ENCODE measurements around the gene SH3PXD2A. TPM values are rescaled to one million over a fixed set of nuclear protein-coding genes. Genes with fewer than 3 reads are reported as not detected.
"Not testable (repeated sequence)": the region's sequence is repeated elsewhere in the genome, so short reads cannot be mapped to it uniquely, and the experiment has no call there.

SH3PXD2A gene
- total and polyA plus RNA-seq, 5 donors from 2014 or later, result 0.24 to 15.4 (median 0.47) TPM

- peaks cover 11% of the 10 kb centered on the region for H3K27me3 Mint-ChIP-seq
- peaks cover 2 to 10% (median 4%) of the 10 kb centered on the region in 4 donors for H3K4me1 Mint-ChIP-seq
- H3K36me3 Mint-ChIP-seq, result no peaks in the 10 kb centered on the region
- no peak overlapping the region for H3K4me3 Mint-ChIP-seq
- DNase-seq, result no peak
- Histone ChIP-seq H3K27me3 (ENCODE audit: control insufficient read depth, insufficient read depth, low read length) (no peaks in the 10 kb centered on the region), H3K9me3 (ENCODE audit: control insufficient read depth in 2 of 2, low read length in 2 of 2) (no peaks in the 10 kb centered on the region), H3K27ac (ENCODE audit: insufficient read depth, low read length, poor library complexity, severe bottlenecking) (no peak overlapping the region), H3K4me3 (ENCODE audit: low read depth, low read length) (no peak overlapping the region), H3K4me1 (ENCODE audit: control insufficient read depth, insufficient read depth, low read length, poor library complexity, severe bottlenecking) (no peaks in the 10 kb centered on the region), H3K36me3 (ENCODE audit: control insufficient read depth, insufficient read depth, low read length) (no peaks in the 10 kb centered on the region)
- no peaks in the 10 kb centered on the region for H3K9me3 Mint-ChIP-seq
- ATAC-seq (ENCODE audit: low read depth in 2 of 2), result no peak
- H3K27ac Mint-ChIP-seq, result no peak overlapping the region
These were observed 41.3 kb downstream of the SH3PXD2A start for GRCh38 chr10:103814105-103814504.

DNA sequence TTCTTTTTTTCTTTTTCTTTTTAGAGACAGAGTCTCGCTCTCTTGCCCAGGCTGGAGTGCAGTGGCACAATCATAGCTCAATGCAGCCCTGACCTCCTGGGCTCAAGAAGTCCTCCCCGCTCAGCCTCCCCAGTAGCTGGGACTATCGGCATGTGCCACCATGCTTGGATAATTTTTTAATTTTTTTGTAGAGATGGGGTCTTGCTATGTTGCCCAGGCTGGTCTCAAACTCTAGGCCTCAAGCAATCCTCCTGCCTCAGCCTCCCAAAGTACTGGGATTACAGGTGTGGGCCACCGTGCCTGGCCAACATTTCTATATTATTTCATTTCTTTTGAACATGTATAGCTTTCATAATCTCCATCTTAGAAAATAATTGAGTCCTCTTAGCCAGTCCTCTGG, 42.1 kb downstream of the SH3PXD2A start:
- H3K4me1 ChIP-seq (ENCODE audit: control insufficient read depth, insufficient read depth, low read length, poor library complexity, severe bottlenecking); H3K27ac ChIP-seq (ENCODE audit: insufficient read depth, low read length, poor library complexity, severe bottlenecking); H3K27ac Mint-ChIP-seq; H3K4me3 Mint-ChIP-seq; ATAC-seq (ENCODE audit: low read depth in 2 of 2); H3K27me3 ChIP-seq (ENCODE audit: control insufficient read depth, insufficient read depth, low read length); H3K4me1 Mint-ChIP-seq; H3K36me3 ChIP-seq (ENCODE audit: control insufficient read depth, insufficient read depth, low read length); H3K9me3 ChIP-seq (ENCODE audit: control insufficient read depth in 2 of 2, low read length in 2 of 2); H3K4me3 ChIP-seq (ENCODE audit: low read depth, low read length); H3K9me3 Mint-ChIP-seq; H3K36me3 Mint-ChIP-seq; DNase-seq; H3K27me3 Mint-ChIP-seq: not testable (repeated sequence)

GRCh38 chr10:103812432-103812831, 42.9 kb downstream of the SH3PXD2A start:
- H3K4me3 Mint-ChIP-seq, result no peak overlapping the region
- H3K27ac Mint-ChIP-seq, result peak overlapping the region in 1 of 3 donors; percentile 53
- peaks cover 2 to 10% (median 4%) of the 10 kb centered on the region in 4 donors for H3K4me1 Mint-ChIP-seq
- H3K27me3 Mint-ChIP-seq, result peaks cover 4% of the 10 kb centered on the region
- Histone ChIP-seq H3K4me3 (ENCODE audit: low read depth, low read length) (no peak overlapping the region), H3K4me1 (ENCODE audit: control insufficient read depth, insufficient read depth, low read length, poor library complexity, severe bottlenecking) (no peaks in the 10 kb centered on the region), H3K9me3 (ENCODE audit: control insufficient read depth in 2 of 2, low read length in 2 of 2) (no peaks in the 10 kb centered on the region), H3K36me3 (ENCODE audit: control insufficient read depth, insufficient read depth, low read length) (no peaks in the 10 kb centered on the region), H3K27me3 (ENCODE audit: control insufficient read depth, insufficient read depth, low read length) (no peaks in the 10 kb centered on the region), H3K27ac (ENCODE audit: insufficient read depth, low read length, poor library complexity, severe bottlenecking) (no peak overlapping the region)
- H3K36me3 Mint-ChIP-seq, result no peaks in the 10 kb centered on the region
- no peaks in the 10 kb centered on the region for H3K9me3 Mint-ChIP-seq
- no peak for ATAC-seq (ENCODE audit: low read depth in 2 of 2)
- no peak for DNase-seq

DNA sequence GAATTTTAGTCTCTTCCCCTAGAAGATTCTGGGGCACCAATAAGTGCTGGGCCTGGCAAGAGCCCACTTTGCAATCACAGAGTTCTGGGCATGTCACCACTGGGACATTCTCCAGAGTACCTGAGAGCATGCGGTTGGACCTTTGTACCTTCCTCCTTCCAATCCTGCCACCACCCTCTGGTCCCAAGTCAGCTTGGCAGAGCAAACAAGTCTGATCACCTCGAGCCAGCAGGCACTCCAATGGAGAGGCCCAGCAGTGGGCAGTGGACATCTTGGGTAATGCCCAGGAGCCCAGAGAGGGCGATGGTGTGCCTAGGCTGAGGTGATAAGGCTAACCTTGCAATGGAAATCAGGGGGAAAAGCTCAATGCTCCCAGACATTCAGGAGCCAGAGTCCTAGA, 43.4 kb downstream of the SH3PXD2A start:
- H3K36me3 Mint-ChIP-seq, result no peaks in the 10 kb centered on the region
- no peak overlapping the region for H3K4me3 Mint-ChIP-seq
- Histone ChIP-seq H3K4me3 (ENCODE audit: low read depth, low read length) (no peak overlapping the region), H3K4me1 (ENCODE audit: control insufficient read depth, insufficient read depth, low read length, poor library complexity, severe bottlenecking) (no peaks in the 10 kb centered on the region), H3K27me3 (ENCODE audit: control insufficient read depth, insufficient read depth, low read length) (no peaks in the 10 kb centered on the region), H3K9me3 (ENCODE audit: control insufficient read depth in 2 of 2, low read length in 2 of 2) (no peaks in the 10 kb centered on the region), H3K36me3 (ENCODE audit: control insufficient read depth, insufficient read depth, low read length) (no peaks in the 10 kb centered on the region), H3K27ac (ENCODE audit: insufficient read depth, low read length, poor library complexity, severe bottlenecking) (no peak overlapping the region)
- DNase-seq (no peak), ATAC-seq (ENCODE audit: low read depth in 2 of 2) (no peak)
- peaks cover 2 to 10% (median 4%) of the 10 kb centered on the region in 4 donors for H3K4me1 Mint-ChIP-seq
- H3K27me3 Mint-ChIP-seq, result peaks cover 4% of the 10 kb centered on the region
- no peaks in the 10 kb centered on the region for H3K9me3 Mint-ChIP-seq
- H3K27ac Mint-ChIP-seq, result no peak overlapping the region

GRCh38 chr10:103811463-103811862, 43.9 kb downstream of the SH3PXD2A start:
- ATAC-seq (ENCODE audit: low read depth in 2 of 2), result no peak
- Histone ChIP-seq H3K4me1 (ENCODE audit: control insufficient read depth, insufficient read depth, low read length, poor library complexity, severe bottlenecking) (no peaks in the 10 kb centered on the region), H3K27me3 (ENCODE audit: control insufficient read depth, insufficient read depth, low read length) (no peaks in the 10 kb centered on the region), H3K27ac (ENCODE audit: insufficient read depth, low read length, poor library complexity, severe bottlenecking) (no peak overlapping the region), H3K9me3 (ENCODE audit: control insufficient read depth in 2 of 2, low read length in 2 of 2) (no peaks in the 10 kb centered on the region), H3K36me3 (ENCODE audit: control insufficient read depth, insufficient read depth, low read length) (no peaks in the 10 kb centered on the region), H3K4me3 (ENCODE audit: low read depth, low read length) (no peak overlapping the region)
- no peaks in the 10 kb centered on the region for H3K36me3 Mint-ChIP-seq
- no peak for DNase-seq
- peak overlapping the region in 1 of 3 donors; percentile 50 for H3K27ac Mint-ChIP-seq
- peaks cover 2 to 10% (median 4%) of the 10 kb centered on the region in 4 donors for H3K4me1 Mint-ChIP-seq
- no peak overlapping the region for H3K4me3 Mint-ChIP-seq
- no peaks in the 10 kb centered on the region for H3K9me3 Mint-ChIP-seq
- peaks cover 4% of the 10 kb centered on the region for H3K27me3 Mint-ChIP-seq

- peaks cover 6 to 12% (median 10%) of the 10 kb centered on the region in 4 donors for H3K4me1 Mint-ChIP-seq
- H3K27ac Mint-ChIP-seq, result no peak overlapping the region
- peaks cover 8% of the 10 kb centered on the region for H3K27me3 Mint-ChIP-seq
- H3K27ac ChIP-seq (ENCODE audit: insufficient read depth, low read length, poor library complexity, severe bottlenecking), result no peak overlapping the region
- no peaks in the 10 kb centered on the region for H3K27me3 ChIP-seq (ENCODE audit: control insufficient read depth, insufficient read depth, low read length)
- peaks cover 9% of the 10 kb centered on the region for H3K4me1 ChIP-seq (ENCODE audit: control insufficient read depth, insufficient read depth, low read length, poor library complexity, severe bottlenecking)
- no peaks in the 10 kb centered on the region for H3K36me3 ChIP-seq (ENCODE audit: control insufficient read depth, insufficient read depth, low read length)
- H3K4me3 ChIP-seq (ENCODE audit: low read depth, low read length), result no peak overlapping the region
- no peak overlapping the region for H3K4me3 Mint-ChIP-seq
- no peaks in the 10 kb centered on the region for H3K9me3 Mint-ChIP-seq
- H3K36me3 Mint-ChIP-seq, result no peaks in the 10 kb centered on the region
- no peak for ATAC-seq (ENCODE audit: low read depth in 2 of 2)
- H3K9me3 ChIP-seq (ENCODE audit: control insufficient read depth in 2 of 2, low read length in 2 of 2), result no peaks in the 10 kb centered on the region
- DNase-seq, result no peak
These were observed 46.6 kb downstream of the SH3PXD2A start for GRCh38 chr10:103808780-103809179.

GRCh38 chr10:103807996-103808395, 47.4 kb downstream of the SH3PXD2A start:
- H3K9me3 ChIP-seq (ENCODE audit: control insufficient read depth in 2 of 2, low read length in 2 of 2), result no peaks in the 10 kb centered on the region

DNA sequence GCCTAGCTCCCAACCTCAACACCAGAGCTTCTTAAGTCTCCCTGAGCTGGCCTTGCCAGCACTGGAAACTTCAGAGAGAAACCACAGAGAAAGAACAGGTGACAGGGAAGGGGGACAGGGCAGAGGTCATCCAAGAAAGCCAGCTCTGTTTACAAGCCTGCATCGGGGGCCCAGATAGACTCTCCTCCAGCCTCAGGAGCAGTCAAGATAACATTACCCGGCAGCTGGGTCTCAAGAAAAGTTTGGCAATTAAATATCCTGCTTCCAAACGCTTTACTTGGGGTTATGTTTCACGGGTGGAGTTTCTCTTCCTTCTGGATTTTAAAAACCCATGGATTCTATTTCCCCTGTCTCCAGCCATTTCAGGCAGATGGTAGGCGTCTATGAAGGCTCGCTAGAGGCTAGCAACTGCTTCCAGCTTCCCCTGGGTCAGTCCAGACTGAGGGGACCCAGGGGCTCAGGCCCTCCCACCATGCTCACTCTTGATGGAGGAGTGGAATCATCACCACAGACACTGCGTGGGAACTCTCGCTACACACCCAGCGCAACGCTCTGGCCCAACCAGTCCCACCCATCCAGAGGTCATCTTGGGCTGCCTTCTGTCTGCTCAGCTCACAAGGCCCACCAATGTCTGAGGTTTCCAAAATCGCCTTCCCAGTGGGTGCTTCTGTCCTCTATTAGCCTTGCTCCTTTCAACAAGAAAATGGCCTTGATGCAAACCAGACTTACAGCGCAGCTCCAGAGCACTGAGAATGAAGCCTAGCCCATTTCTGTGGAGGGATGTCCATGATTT, 48.8 kb downstream of the SH3PXD2A start:
- no peak overlapping the region for H3K27ac ChIP-seq (ENCODE audit: insufficient read depth, low read length, poor library complexity, severe bottlenecking)
- Mint-ChIP-seq H3K4me1 (peaks cover 6 to 18% (median 15%) of the 10 kb centered on the region in 4 donors), H3K4me3 (no peak overlapping the region), H3K27ac (peak overlapping the region in 2 of 3 donors; percentile 42 to 72), H3K27me3 (peaks cover 4% of the 10 kb centered on the region), H3K36me3 (no peaks in the 10 kb centered on the region), H3K9me3 (no peaks in the 10 kb centered on the region)
- peaks cover 16% of the 10 kb centered on the region for H3K4me1 ChIP-seq (ENCODE audit: control insufficient read depth, insufficient read depth, low read length, poor library complexity, severe bottlenecking)
- no peak overlapping the region for H3K4me3 ChIP-seq (ENCODE audit: low read depth, low read length)
- H3K27me3 ChIP-seq (ENCODE audit: control insufficient read depth, insufficient read depth, low read length), result no peaks in the 10 kb centered on the region
- no peak for DNase-seq
- no peaks in the 10 kb centered on the region for H3K9me3 ChIP-seq (ENCODE audit: control insufficient read depth in 2 of 2, low read length in 2 of 2)
- no peak for ATAC-seq (ENCODE audit: low read depth in 2 of 2)
- H3K36me3 ChIP-seq (ENCODE audit: control insufficient read depth, insufficient read depth, low read length), result no peaks in the 10 kb centered on the region

More at GRCh38 chr10:103807996-103808395, 47.4 kb downstream of the SH3PXD2A start:
- H3K4me3 Mint-ChIP-seq, result no peak overlapping the region
- no peaks in the 10 kb centered on the region for H3K9me3 Mint-ChIP-seq
- ATAC-seq (ENCODE audit: low read depth in 2 of 2) (no peak), DNase-seq (no peak)
- Histone ChIP-seq H3K27ac (ENCODE audit: insufficient read depth, low read length, poor library complexity, severe bottlenecking) (no peak overlapping the region), H3K4me1 (ENCODE audit: control insufficient read depth, insufficient read depth, low read length, poor library complexity, severe bottlenecking) (peaks cover 16% of the 10 kb centered on the region), H3K27me3 (ENCODE audit: control insufficient read depth, insufficient read depth, low read length) (no peaks in the 10 kb centered on the region), H3K4me3 (ENCODE audit: low read depth, low read length) (no peak overlapping the region), H3K36me3 (ENCODE audit: control insufficient read depth, insufficient read depth, low read length) (no peaks in the 10 kb centered on the region)
- H3K27ac Mint-ChIP-seq, result no peak overlapping the region
- H3K36me3 Mint-ChIP-seq, result no peaks in the 10 kb centered on the region
- peaks cover 6% of the 10 kb centered on the region for H3K27me3 Mint-ChIP-seq
- H3K4me1 Mint-ChIP-seq, result peaks cover 9 to 19% (median 13%) of the 10 kb centered on the region in 4 donors
